Calu3 (cell line): Measurements from ENCODE around the gene JAZF1. TPM values are rescaled to one million over a fixed set of nuclear protein-coding genes. Genes with fewer than 3 reads are reported as not detected.

Experiments used
- BruUV-seq: library from RNA; stranded (reverse); fragments of 400-500 nt; replicated peaks from 2 replicates; lab custom pipeline; 2021; lab: Mats Ljungman, UMichigan
- CTCF ChIA-PET: fragments of 300-600 bp; sonication (Branson Sonifier 250); formaldehyde crosslinking; loops from one replicate; lab custom pipeline; 2022; ENCODE audit warnings: antibody characterized with exemption; lab: Charles Lee
- DNase-seq: peaks from one replicate; pipeline ENCODE4 v3.0.0; 2022
- H3K27ac Mint-ChIP-seq: one replicate; pipeline ENCODE4 v1.8.0; 2022; ENCODE audit warnings: mixed read lengths; ENCODE audit not compliant: unreplicated experiment
- H3K27me3 Mint-ChIP-seq: one replicate; pipeline ENCODE4 v1.8.0; 2022; ENCODE audit warnings: mixed read lengths; ENCODE audit not compliant: unreplicated experiment
- H3K36me3 Mint-ChIP-seq: one replicate; pipeline ENCODE4 v1.8.0; 2022; ENCODE audit warnings: mild to moderate bottlenecking, moderate library complexity, mixed read lengths; ENCODE audit not compliant: insufficient read depth, unreplicated experiment
- H3K4me1 Mint-ChIP-seq: one replicate; pipeline ENCODE4 v1.8.0; 2022; ENCODE audit warnings: mild to moderate bottlenecking, low read depth, mixed read lengths; ENCODE audit not compliant: unreplicated experiment
- H3K4me3 Mint-ChIP-seq: one replicate; pipeline ENCODE4 v1.8.0; 2022; ENCODE audit warnings: mild to moderate bottlenecking, low read depth, moderate library complexity, mixed read lengths; ENCODE audit not compliant: unreplicated experiment
- H3K9me3 Mint-ChIP-seq: one replicate; pipeline ENCODE4 v1.8.0; 2022; ENCODE audit warnings: low read depth, mixed read lengths; ENCODE audit not compliant: unreplicated experiment
- CTCF ChIP-seq: fragments of 200-600 bp; IDR thresholded peaks from one replicate; pipeline ENCODE4 v1.8.0; 2022; ENCODE audit warnings: antibody characterized with exemption; ENCODE audit not compliant: unreplicated experiment
- intact Hi-C: fragments of 100-400 bp; cut with micrococcal nuclease; formaldehyde crosslinking; loops from one replicate; pipeline ENCODE4 v1.10.0; 2022; ENCODE audit not compliant: unreplicated experiment
- total RNA-seq: library from RNA; stranded (reverse); gene quantifications from 2 replicates; pipeline ENCODE4 v1.2.3, GENCODE V29; 2022

The JAZF1 gene
- total RNA-seq, 1 experiment from 2014 or later: 10.7 TPM

- intact Hi-C loops: no loop called here
- DNase-seq: no peak
- CTCF ChIA-PET: no interaction called here
- TF ChIP-seq CTCF: no peak
- Mint-ChIP-seq H3K9me3 (no peaks in the 10 kb centered on the region), H3K27me3 (peaks cover 47% of the 10 kb centered on the region), H3K27ac (no peak overlapping the region), H3K4me1 (no peaks in the 10 kb centered on the region), H3K36me3 (no peaks in the 10 kb centered on the region), H3K4me3 (no peak overlapping the region)
- no TSS peak for BruUV-seq
Observed at GRCh38 chr7:28187012-28187411, 6.4 kb upstream of the JAZF1 start.

GRCh38 chr7:28183627-28184026, 3.0 kb upstream of the JAZF1 start:
- TF ChIP-seq CTCF: no peak
- CTCF ChIA-PET: no interaction called here
- intact Hi-C loops: no loop called here

GRCh38 chr7:28182071-28182471, 1.5 kb upstream of the JAZF1 start:
- DNase-seq: no peak
- Mint-ChIP-seq H3K36me3 (peaks cover 27% of the 10 kb centered on the region), H3K4me1 (peaks cover 29% of the 10 kb centered on the region), H3K4me3 (no peak overlapping the region), H3K27me3 (peaks cover 11% of the 10 kb centered on the region), H3K27ac (no peak overlapping the region), H3K9me3 (no peaks in the 10 kb centered on the region)
- CTCF ChIA-PET: no interaction called here
- TF ChIP-seq CTCF: no peak
- no TSS peak for BruUV-seq
- intact Hi-C loops: no loop called here

More at GRCh38 chr7:28183627-28184026, 3.0 kb upstream of the JAZF1 start:
- DNase-seq: no peak
- peaks cover 13% of the 10 kb centered on the region for H3K27me3 Mint-ChIP-seq
- H3K27ac Mint-ChIP-seq: no peak overlapping the region
- no peaks in the 10 kb centered on the region for H3K9me3 Mint-ChIP-seq
- H3K4me1 Mint-ChIP-seq: peaks cover 13% of the 10 kb centered on the region
- no TSS peak for BruUV-seq
- no peak overlapping the region for H3K4me3 Mint-ChIP-seq
- peaks cover 25% of the 10 kb centered on the region for H3K36me3 Mint-ChIP-seq

- no TSS peak for BruUV-seq
- peak overlapping the region; percentile 93 for H3K27ac Mint-ChIP-seq
- no peak for DNase-seq
- H3K36me3 Mint-ChIP-seq: peaks cover 27% of the 10 kb centered on the region
- H3K4me3 Mint-ChIP-seq: peak overlapping the region; percentile 89
- intact Hi-C loops: no loop called here
- no peak for TF ChIP-seq CTCF
- peaks cover 11% of the 10 kb centered on the region for H3K27me3 Mint-ChIP-seq
- CTCF ChIA-PET: no interaction called here
- peaks cover 34% of the 10 kb centered on the region for H3K4me1 Mint-ChIP-seq
- H3K9me3 Mint-ChIP-seq: no peaks in the 10 kb centered on the region
Observed at GRCh38 chr7:28181416-28181815, 821 bp upstream of the JAZF1 start.
